Activated CD8-positive, alpha-beta memory T cell treated with anti-CD3 and anti-CD28 coated beads, Interleukin-2, amount 50 U/mL, for 1 hour (primary cell): ENCODE measurements around the gene OPCML.

Experiments used
- DNase-seq: peaks from one replicate; pipeline ENCODE4 v3.0.0-alpha.2; 2020; ENCODE audit errors: extremely low read depth

OPCML gene

DNA sequence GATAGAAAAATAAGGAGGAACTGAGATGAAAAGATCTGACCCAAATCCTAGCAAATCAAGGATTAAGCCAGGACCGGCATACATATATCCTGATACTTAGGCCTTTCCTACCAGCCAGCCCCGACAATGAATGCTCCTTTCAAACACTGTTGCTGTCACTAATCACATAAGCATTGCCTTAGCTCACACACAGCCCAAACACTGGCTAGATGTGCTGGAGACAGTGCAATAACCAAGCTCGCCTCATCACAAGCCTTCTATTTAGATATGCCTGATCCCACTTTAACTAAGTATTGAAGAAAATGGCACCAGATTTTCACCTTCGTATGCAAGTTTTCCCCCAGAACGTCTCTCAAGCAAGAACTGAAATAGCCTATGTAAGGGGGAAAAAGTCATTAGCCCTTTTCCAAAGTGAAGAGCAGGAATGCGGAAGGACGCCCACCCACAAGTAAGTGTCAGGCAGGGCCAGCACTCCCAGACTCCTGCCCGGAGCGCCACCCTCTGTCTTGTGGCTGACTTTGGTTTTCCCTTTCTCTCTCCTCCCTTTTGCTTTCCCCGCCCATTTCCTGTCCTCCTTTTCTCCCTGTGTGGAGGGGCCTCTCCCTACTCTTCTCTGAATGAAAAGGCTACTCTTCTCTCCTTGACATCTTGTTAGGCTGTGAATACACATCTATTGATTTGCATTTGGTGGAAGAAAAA, 8.9 kb upstream of the OPCML start:
- DNase-seq = no peak

DNA sequence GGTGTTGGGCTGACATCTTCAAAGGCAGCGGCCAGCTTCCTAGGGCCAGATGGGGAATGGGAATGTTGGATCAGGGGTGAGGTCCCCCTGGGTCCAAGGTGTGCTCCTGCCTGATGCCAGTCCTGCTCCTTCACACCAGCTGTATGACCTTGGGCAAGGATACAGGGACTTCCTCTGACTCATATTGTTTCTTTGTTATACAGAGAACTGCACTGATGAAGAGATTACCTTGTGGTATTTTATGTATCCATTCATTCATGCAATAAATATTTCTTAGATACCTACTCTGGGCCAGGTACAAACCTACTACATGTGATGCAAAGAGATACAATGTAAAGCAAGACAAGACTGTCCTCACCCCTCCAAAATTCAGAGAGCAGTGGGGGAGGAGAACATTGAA, 3.9 kb upstream of the OPCML start:
- no peak for DNase-seq

DNA sequence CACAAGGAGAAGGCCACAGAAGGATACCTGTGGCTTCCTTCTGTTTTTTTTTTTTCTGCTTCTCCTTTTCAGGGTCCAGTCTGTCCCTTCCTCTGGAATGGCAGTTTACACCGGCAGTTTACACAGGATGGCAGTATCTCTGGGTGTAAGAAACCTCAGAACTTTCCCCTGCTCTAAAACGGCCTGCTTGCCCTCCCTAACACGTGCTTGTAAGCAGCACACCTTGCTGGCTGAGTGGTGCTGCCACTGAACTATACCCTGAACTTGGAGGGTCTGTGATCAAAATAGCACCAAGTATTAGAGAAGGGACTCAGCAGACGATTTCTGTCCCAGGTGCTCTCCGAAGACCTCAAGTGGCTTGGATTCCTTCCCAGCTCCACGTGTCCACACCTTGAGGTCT, 904 bp upstream of the OPCML start:
- DNase-seq = no peak

DNA sequence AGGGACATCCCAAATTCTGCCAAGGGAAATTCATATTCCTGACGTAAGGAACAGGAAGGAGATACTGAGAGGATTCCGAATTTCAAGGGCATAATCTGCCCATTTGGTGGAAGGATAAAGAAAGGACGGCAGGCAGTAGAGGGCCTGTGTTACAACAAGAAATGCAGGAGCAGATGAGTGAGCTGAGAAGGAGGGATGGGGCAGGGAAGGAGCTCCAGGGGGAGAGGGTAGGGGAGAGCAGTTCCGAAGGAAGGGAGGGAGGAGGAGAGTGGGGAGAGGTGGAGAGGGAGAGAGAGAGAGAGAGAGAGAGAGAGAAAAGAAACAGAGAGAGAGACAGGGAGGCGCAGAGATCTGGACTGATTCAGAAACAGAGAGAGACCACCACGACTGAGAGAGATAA, 843 bp downstream of the OPCML start:
- no peak for DNase-seq

DNA sequence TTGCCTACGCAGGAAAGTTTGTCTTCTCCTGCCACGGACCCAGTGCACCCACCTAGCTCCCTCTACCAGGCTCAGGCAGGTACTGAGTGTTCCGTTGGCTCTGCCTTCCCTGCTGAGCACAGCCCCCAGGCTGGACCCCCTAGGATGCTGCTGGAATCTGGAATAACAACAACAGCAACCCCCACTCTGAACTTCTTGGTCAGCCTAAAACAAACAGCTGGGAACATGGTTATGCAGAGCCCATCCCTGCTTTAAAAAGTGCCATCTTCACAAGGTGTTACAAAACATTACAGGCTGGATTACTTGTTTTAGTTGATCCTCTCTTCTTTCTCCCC, 1.8 kb downstream of the OPCML start:
- no peak for DNase-seq

DNA sequence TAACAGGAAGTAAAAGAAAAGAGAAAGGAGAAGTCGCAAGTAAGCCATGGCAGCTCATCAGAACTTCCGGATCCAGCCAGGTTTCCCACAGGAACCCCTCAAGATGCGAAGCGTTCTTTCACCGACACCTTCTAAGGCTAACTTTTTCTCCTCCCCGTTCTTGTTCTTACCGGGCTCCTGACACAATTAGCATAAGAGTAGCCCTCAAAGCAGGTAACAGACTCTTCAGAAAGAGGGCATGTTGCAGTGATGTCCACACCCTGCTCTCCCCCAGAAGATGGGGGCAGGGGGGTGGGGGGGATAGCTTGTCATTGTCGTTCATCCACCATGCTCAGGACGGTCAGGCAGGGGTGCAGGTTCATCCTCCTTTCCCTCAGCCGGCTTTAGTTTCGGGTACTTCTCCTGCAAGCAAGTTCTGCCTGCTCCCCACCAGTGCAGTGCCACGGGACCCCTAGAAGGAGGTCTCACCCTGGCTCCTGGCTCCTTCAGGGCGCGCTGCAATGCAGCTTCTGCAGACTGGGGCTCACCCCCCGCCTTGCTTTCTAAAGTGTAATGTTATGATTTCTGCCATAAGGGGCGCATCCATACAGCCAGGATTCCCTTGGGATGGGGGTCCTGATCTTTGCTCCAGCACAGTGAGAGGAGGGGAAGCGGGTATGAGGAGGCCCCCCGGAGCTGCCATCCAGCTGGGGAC, 2.3 kb downstream of the OPCML start:
- DNase-seq = no peak

DNA sequence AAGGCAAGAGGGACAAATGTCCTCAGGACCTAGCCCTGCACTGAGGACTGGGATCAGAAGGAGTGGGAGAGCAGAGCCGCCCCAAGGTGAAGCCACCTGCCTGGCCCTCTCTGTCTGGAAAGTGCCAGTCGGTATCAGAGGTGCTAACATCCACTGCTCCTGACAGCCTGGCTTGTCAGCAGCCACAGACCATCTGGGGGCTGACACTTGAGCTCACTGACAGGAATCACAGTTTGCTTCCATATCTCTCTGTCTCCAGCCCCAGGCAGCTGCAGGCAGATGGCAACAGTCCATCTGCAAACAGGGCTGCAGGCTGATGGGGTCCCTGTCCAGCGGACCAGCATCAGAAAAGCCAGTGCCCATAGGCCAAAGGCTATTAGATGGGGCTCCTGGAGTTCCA, 5.5 kb downstream of the OPCML start:
- DNase-seq = no peak

DNA sequence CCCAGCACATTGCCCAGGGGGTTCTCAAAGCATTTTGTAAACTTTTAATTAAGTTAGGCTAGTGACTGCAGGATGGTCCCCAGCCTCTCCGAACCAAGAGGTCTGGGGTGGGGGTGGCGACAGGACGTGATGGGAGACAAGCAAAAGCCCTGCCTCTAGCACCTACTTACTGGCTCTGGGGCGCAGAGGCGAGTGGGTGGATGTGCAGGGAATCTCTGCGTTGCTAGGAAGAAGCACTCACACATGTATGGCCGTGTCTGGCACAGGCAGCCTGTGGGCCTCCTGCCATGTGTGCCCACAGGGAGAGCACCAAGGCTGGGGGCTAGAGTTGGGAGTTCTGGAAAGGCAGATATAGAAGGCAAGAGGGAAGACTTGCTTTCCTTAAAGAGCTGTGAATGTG, 6.3 kb downstream of the OPCML start:
- no peak for DNase-seq

DNA sequence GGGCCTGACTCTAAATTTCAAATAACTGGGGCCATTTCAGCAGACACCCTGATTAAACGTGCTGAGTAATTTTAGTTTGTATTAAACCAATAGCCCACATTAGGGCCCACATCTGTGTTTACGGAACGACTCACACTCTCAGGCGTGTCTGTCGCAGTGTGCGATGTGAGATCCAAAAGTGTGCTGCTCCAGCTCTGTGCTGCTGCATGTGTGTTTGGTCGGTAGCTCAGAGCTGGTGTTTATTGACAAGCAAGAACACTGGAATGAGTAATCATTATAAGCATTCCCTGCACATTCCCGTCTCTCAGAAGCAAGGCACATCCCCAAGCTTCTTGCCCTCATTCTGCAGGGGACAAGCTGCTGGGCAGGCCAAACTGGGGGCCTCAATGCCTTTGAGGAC, 7.8 kb downstream of the OPCML start:
- DNase-seq = no peak

DNA sequence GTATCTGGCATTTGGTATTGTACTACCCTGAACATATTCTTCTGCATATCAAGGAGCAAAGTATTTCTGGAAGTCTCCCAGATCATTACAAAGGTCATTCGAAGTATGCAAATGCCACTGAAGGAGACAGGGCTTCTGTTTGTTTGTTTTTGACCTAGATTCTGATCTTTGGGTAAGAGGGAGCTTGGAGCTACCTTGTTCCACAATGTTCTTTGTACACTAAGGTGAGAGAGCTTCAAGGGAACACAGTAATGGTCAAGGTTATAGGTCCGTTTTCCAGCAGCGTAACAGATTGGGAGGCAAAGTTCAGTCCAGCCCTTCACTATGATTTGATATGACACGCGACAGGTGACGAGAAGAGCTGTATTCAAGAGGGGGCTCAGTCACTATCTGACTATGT, 10.0 kb downstream of the OPCML start:
- no peak for DNase-seq

DNA sequence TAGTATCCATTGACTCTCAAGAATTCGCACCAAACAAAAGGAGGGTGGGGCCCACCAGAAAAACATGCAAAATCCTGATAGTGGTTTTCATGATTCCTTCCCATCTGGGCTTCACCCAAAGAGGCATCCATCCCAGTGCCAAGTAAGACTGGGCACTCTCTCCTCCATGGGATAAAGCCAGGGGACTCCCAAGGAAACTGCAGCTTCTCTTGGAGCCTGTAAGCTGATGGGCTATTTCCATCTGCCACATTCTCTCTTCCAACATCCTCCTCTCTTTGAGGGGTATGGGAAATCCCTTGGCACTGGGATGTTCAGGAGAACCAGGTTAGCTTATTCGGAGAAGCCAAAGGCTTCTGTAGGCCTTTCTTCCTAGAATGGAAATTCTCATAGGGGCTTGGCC, 10.8 kb downstream of the OPCML start:
- DNase-seq = no peak

DNA sequence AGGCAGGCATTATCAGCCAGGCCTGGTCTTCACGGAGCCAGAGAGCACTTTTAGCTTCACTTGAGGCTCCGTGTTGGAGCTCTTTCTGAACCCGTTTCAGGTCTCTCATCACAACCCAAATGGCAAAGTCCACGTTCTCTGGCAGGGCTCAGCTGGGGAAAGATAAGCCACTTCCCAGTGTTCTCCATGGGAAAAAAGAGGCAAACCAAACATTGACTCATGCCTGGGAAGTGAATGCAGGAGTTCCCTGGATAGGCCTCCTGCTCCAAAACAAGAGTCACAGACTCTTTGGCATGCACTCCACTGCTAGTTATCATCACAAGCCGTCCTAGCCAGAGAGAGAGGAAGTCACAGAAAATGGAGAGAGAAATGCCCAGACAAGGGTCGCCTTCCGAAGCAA, 11.6 kb downstream of the OPCML start:
- DNase-seq = no peak

DNA sequence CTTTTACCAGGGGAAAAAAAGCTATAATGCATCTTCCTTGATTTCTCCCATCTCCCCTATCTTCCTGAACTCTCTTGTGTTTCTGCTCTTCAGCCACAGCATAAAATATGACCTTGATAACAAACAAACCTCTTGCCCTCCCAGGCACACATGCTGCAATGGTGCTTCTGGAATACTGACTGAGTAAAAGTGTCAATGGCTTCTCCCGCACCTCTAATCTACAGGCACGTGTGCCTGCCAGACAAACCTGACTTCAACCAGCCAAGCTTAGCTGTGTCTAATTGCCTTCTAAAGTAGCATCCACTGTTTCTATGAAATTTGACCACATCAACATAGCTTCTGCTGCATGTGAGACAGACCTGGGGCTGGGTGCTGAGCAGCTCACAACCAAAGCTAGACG, 12.7 kb downstream of the OPCML start:
- DNase-seq = no peak

DNA sequence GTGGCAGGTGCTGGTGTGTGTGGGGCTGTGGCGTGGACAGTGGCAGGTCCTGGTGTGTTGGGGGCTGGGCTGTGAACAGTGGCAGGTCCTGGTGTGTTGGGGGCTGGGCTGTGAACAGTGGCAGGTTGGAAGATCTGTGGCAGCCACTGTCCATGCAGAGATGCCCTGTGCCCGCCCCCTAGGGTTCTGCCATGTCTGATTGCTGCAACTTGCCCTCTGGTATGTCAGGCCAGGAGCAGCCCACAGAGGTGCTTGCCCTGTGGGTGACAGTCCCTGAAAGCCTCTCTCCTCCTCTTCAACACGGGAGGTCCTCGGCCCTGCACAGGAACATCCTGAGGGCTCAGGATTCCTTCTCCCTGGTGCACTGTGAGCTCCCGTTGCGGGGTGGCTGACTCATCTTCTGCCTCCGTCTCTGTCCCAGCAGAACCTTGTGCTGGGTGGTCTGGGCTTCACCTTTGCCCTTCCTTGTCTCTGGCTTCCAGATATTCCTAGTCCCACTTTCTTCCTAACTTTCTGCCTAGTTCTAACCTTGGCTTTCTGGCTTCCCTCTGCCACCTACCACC, 13.5 kb downstream of the OPCML start:
- DNase-seq = no peak

DNA sequence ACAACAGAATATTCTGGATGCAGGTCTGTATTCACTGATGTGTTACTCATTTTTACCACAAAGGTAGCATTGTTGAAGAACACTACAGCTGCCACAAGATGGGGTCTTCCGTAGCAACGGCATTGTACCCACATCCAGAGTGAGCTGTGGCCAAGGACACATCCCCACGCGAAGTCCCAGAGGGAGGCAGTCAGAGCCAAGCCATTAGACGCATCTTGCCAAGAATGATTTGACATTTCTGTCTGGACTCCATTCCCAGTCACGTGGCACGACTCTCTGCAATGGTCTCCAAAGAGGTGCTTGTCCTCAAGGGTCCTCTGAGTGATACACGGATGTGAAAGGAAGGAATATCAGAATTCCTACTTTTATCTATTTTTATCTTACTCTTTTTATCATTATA, 15.5 kb downstream of the OPCML start:
- DNase-seq = no peak

DNA sequence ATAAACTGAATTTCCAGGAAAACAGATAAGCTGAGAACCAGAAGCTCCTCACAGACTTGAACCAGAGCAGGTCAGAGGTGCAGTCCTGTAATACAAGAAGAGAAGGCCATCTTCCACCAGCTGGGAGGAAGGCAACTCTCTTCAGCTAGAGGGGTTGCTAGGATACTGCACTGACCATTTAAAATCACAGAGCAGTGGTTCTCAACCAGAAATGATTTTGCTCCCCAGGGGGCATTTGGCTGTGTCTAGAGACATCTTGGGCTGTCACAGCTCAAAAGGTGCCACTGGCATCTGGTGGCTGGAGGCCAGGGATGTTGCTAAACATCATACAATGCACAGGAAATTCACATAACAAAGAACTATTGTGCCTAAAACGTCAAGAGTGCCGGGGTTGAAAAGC, 17.2 kb downstream of the OPCML start:
- no peak for DNase-seq

DNA sequence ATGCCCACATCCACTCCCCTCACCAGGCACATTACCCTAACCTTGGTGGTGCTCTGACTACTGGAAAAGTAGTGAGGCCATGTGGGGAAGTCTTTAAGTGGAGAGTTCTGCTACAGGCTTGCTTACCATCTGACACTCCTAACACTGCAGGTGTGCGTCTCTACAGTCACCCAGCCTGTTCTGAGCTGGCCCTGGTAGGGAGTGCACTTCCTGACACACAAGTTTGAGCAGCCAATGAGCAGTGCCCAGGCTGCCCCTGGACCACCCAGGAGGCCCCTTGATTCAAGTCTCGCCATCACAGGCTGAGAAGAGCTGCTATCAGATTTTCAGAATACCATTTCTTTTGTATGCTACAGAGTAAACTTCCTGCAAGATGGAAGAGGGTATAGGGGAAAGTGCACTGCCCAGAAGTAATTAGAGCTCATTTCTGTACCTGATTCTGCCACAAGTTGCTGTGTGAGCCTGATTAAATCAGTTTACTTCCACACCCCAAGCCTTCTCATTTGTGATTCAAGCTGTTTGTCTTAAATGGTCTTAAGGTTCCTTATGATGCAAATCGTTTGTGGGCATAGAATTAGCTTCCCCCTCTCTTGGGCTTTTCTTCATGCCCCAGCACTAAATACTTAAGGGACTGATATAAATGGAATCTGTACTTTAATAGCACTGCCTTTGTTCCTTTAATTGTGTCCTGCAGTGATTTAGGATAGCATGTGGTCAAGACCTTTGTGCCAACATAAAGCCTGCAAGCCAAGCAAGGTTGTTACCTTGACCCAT, 22.2 kb downstream of the OPCML start:
- DNase-seq = no peak

DNA sequence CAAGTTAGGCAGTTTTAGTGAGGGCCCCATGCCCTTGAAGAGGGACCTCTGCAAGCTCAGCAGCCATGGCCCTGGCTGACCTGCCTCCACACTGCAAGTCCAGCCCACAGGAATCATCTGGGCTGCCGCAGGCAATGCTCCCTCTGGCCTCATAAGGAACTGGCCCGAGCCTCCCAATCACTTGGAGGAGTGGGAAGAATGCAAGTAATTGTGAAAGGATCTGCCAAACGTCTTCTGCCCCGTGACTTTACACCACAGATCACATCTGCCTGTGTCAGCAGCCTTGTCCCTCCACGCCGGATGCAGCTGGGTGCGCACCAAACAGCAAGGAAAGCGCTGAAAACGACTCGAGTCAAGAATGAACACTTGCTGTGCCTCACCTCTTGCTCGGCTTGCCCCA, 23.8 kb downstream of the OPCML start:
- DNase-seq = no peak

DNA sequence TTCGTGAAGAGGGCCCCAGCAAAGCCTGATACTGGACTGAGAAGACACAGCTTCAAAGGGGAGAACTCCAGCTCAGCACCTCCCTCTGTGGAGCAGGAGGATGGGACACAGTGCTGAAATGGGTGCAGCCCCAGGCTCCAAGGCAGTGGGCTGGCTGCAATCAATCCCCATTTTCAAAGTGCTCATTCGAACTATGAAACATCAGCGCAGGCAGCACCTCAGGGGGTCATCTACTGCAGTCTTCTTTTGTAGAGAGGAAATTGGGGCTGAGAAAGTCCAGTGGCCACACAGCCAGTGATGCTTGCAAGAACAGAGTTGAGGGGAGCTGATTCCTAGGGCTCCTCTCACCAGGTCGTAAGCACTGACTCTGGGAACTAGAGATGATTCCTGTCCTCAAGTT, 25.1 kb downstream of the OPCML start:
- DNase-seq = no peak

DNA sequence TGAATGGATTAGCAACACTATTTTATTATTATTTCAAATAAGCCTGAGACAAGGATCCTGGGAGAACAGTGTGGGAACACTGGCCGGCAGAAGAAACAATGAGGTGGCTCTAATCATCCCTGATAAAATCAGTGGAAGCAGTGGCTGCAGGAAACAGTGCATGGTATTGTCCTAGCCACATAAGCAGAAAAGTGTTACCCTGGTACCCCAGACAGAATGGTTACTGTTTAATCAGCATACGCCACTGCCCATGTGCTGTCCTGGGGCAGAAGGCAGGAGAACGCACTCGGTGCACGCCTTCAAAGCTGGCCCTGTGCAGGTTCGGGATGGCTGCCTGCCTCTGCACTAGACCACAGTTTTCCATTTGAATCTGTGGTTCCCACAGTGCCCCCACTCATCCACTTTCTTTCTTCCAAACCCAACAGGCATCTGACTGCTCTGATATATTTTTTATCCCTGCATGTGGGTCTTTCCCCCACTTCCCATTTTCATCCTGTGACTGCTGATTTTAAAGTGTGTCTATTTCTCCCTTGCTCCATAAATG, 25.7 kb downstream of the OPCML start:
- no peak for DNase-seq

DNA sequence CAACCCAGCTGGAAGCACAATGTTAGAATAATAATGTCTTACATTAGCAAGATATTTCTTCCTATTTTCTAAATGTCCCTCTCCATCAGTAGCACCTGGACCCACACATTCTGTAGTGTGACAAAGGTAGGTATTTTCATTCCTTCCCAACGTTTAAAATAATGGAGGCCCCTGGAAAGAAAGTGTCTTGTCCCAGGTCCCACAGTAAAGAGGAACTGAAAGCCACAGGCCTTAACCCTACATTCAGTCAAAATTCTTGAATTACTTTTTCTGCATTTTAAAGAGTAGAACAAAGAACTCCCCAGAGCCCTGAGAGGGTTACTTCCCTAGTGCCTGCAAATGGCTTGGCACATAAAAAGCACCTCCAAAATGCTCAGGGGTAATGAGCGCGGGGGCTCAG, 26.3 kb downstream of the OPCML start:
- DNase-seq = no peak

DNA sequence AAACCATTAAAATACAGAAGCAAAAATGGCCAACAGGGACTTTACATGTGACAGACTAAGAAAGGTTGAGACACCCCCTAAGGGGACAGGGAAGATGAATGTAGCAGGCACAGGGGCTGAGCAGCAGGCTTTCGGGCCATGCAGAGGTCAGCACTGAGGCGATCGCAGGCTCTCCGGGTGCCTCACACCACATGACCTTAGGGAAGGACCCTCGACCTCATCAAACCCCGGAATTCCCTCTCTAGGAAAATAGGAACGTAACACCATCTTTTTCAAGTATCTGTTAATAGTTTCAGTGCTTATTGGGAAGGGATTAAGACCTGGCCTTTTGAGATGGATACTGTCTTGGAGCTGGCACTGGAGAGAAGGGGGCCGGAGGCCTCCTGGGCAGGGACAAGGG, 27.4 kb downstream of the OPCML start:
- no peak for DNase-seq

DNA sequence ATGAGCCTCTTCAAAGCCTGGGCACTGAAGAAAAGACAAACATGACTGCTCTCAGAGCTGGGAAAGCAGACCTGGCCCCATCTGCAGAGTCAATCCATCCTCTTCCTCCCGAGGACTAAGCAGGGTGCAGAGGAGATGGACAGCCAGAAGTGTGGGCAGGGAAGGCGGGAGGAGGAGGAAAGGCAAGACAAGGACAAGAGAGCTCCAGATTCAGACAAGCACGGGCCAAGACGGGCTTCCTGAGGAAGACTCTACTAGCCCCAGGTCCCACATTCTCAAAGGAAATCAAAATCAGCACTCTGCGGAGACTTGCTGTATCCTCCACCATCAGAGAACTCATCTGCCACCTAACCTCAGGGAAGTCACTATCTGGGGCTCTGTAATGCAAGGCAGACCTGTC, 28.5 kb downstream of the OPCML start:
- no peak for DNase-seq
